ENCODE data around the gene TOP3A. TPM values are rescaled to one million over a fixed set of nuclear protein-coding genes. Genes with fewer than 3 reads are reported as not detected.

TOP3A gene
- total and polyA plus RNA-seq, 12 donors: 8.2 to 15.6 (median 12.4) TPM

- peaks cover 0 to 100% (median 38%) of the 10 kb centered on the region in 9 donors for H3K36me3 ChIP-seq
- 91 to 92% methylated on average over 10 of the region's 10 CpGs for WGBS, 2 donors
- H3K4me1 ChIP-seq: no peaks in the 10 kb centered on the region
- H3K27me3 ChIP-seq: no peaks in the 10 kb centered on the region
- DNase-seq (no peak), ATAC-seq (no peak)
- TF ChIP-seq, protein P1, sequence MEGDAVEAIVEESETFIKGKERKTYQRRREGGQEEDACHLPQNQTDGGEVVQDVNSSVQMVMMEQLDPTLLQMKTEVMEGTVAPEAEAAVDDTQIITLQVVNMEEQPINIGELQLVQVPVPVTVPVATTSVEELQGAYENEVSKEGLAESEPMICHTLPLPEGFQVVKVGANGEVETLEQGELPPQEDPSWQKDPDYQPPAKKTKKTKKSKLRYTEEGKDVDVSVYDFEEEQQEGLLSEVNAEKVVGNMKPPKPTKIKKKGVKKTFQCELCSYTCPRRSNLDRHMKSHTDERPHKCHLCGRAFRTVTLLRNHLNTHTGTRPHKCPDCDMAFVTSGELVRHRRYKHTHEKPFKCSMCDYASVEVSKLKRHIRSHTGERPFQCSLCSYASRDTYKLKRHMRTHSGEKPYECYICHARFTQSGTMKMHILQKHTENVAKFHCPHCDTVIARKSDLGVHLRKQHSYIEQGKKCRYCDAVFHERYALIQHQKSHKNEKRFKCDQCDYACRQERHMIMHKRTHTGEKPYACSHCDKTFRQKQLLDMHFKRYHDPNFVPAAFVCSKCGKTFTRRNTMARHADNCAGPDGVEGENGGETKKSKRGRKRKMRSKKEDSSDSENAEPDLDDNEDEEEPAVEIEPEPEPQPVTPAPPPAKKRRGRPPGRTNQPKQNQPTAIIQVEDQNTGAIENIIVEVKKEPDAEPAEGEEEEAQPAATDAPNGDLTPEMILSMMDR (IDR thresholded peaks at IDR 0.05): no peak
- intact Hi-C loops (cut with DNase I): loop anchor here in 1 of 10 donors (10.0 kb wide), 1 partner anchor 57 kb away; no protein-coding TSS in a partner anchor
- H3K27ac ChIP-seq: no peak overlapping the region
- no peaks in the 10 kb centered on the region for H3K9me3 ChIP-seq
- H3K4me3 ChIP-seq: no peak overlapping the region
Measured at GRCh38 chr17:18327556-18327955, 12.8 kb upstream of the TOP3A start.

GRCh38 chr17:18327093-18327492 lies 12.3 kb upstream of the TOP3A start:
- no peak overlapping the region for H3K4me3 ChIP-seq
- ATAC-seq: no peak
- WGBS, 2 donors: 70 to 88% methylated on average over 2 of the region's 2 CpGs
- TF ChIP-seq, protein P1 (IDR thresholded peaks at IDR 0.05): no peak
- H3K9me3 ChIP-seq: no peaks in the 10 kb centered on the region
- H3K4me1 ChIP-seq: no peaks in the 10 kb centered on the region
- no peak for DNase-seq
- H3K27ac ChIP-seq: no peak overlapping the region
- H3K27me3 ChIP-seq: no peaks in the 10 kb centered on the region
- peaks cover 0 to 100% (median 40%) of the 10 kb centered on the region in 9 donors for H3K36me3 ChIP-seq
- intact Hi-C loops (cut with DNase I): loop anchor here in 1 of 10 donors (10.0 kb wide), 1 partner anchor 58 kb away; no protein-coding TSS in a partner anchor

DNA sequence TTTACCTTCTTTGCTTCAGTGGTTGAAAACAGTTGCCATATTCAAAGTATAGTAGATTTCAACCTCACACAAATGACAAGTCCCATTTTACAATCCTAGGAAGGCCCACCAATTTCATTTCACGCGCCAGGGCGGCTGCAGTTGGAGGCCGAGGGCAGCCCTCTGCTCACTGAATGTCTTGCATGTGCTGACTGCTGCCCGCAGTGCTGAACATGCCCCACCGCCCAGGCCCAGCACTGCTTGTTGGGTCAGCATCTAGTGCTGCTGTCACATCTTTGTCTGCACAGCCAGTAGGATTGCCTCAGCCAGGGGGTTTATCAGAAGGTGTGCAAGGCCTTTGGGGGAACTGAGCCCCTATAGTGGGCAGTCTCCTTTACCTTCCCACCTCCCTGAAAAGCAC lies 11.8 kb upstream of the TOP3A start:
- WGBS, 2 donors: 91 to 96% methylated on average over 6 of the region's 6 CpGs

DNA sequence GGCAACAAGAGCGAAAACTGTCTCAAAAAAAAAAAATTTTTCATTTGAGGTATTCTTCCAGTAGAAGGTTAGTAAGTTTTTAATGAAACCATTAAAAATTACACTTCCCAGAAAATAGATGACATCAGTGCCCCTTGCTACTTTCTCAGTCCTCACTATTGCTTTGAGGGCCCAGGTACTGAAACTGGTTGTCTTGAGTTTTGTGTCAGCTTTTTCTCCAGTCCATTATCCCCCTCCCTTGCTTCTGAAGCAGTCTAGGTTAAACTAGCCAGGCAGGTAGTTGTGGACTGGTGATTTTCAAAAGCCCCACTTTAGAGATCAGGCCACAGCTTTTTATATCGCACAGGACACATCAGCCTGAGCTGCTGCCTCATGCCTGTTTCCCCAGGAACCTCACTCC lies 11.2 kb upstream of the TOP3A start:
- no peak overlapping the region for H3K27ac ChIP-seq
- peaks cover 0 to 5% (median 0%) of the 10 kb centered on the region in 9 donors for H3K4me1 ChIP-seq
- no peaks in the 10 kb centered on the region for H3K9me3 ChIP-seq
- peaks cover 0 to 100% (median 37%) of the 10 kb centered on the region in 9 donors for H3K36me3 ChIP-seq
- DNase-seq (no peak), ATAC-seq (no peak)
- H3K4me3 ChIP-seq: no peak overlapping the region
- H3K27me3 ChIP-seq: no peaks in the 10 kb centered on the region
- TF ChIP-seq, protein P1 (IDR thresholded peaks at IDR 0.05): no peak
- intact Hi-C loops (cut with DNase I): loop anchor here in 1 of 10 donors (10.0 kb wide), 1 partner anchor 59 kb away; no protein-coding TSS in a partner anchor
- WGBS, 2 donors: 98 to 99% methylated on average over 2 of the region's 2 CpGs

More for the DNA sequence above, 11.8 kb upstream of the TOP3A start:
- Histone ChIP-seq H3K4me1 (no peaks in the 10 kb centered on the region), H3K4me3 (no peak overlapping the region), H3K9me3 (no peaks in the 10 kb centered on the region), H3K27me3 (no peaks in the 10 kb centered on the region), H3K27ac (no peak overlapping the region), H3K36me3 (peaks cover 0 to 100% (median 40%) of the 10 kb centered on the region in 9 donors)
- DNase-seq (no peak), ATAC-seq (no peak)
- intact Hi-C loops (cut with DNase I): loop anchor here in 1 of 10 donors (10.0 kb wide), 1 partner anchor 58 kb away; no protein-coding TSS in a partner anchor
- TF ChIP-seq, protein P1 (IDR thresholded peaks at IDR 0.05): no peak
